Body of pancreas (tissue), 4 donors: Measurements from ENCODE around the gene ODAPH. TPM values are rescaled to one million over a fixed set of nuclear protein-coding genes. Genes with fewer than 3 reads are reported as not detected.
"Not testable (repeated sequence)": the region's sequence is repeated elsewhere in the genome, so short reads cannot be mapped to it uniquely, and the experiment has no call there.

Experiments used
- ATAC-seq: fragments of 150-250 bp; one replicate; pipeline ENCODE4 v1.9.1; 2016
- DNase-seq, 4 donors: peaks; one replicate each; pipeline ENCODE4 v3.0.0-alpha.2; 2019
- H3K27ac ChIP-seq, 4 donors: fragments of 200-600 bp; sonication (generic); 1 replicate in 3 of 4; 2 replicates in 1 of 4; pipeline versions ENCODE4 v1.5.1 to v1.6.1; 2016 to 2019; ENCODE audit warnings: mild to moderate bottlenecking in 1 of 4, mixed read lengths in 1 of 4, moderate library complexity in 1 of 4
- H3K27me3 ChIP-seq, 2 donors: fragments of 200-600 bp; sonication (generic); one replicate each; pipeline ENCODE4 v1.6.0; 2016; ENCODE audit warnings: mild to moderate bottlenecking in 1 of 2
- H3K36me3 ChIP-seq, 2 donors: fragments of 200-600 bp; sonication (generic); replicated peaks in 1 of 2; 2 replicates each; pipeline ENCODE4 v1.5.1; 2016; ENCODE audit warnings: low read depth in 2 of 2; ENCODE audit not compliant: insufficient read depth in 1 of 2
- H3K4me1 ChIP-seq: fragments of 200-600 bp; sonication (generic); one replicate; pipeline ENCODE4 v1.6.0; 2016
- H3K4me3 ChIP-seq, 2 donors: fragments of 200-600 bp; sonication (generic); 1 replicate in 1 of 2; 2 replicates in 1 of 2; pipeline ENCODE4 v1.5.1; 2016 to 2019
- H3K9me3 ChIP-seq, 3 donors: fragments of 200-600 bp; sonication (generic); 1 replicate in 2 of 3; 2 replicates in 1 of 3; pipeline ENCODE4 v1.5.1; 2016
- CTCF ChIP-seq, 7 experiments: fragments of 450-650 bp in 4 of 7; fragments of 200-600 bp in 3 of 7; sonication (generic) in 3 of 7; IDR thresholded peaks; one replicate each; pipeline ENCODE4 v1.5.1; 2016 to 2019; ENCODE audit warnings: antibody characterized with exemption in 7 of 7
- POLR2A ChIP-seq, 3 donors: fragments of 450-650 bp; IDR thresholded peaks; one replicate each; pipeline ENCODE4 v1.6.1; 2016; ENCODE audit warnings: antibody characterized with exemption in 3 of 3, mild to moderate bottlenecking in 2 of 3
- WGBS, 2 donors: methylation state at CpG; one replicate each; pipeline ENCODE4 v1.1.5; 2017; 5-methylcytosine and 5-hydroxymethylcytosine counted together
- intact Hi-C: fragments of 100-400 bp; cut with DNase I; formaldehyde crosslinking; loops from one replicate; pipeline ENCODE4 v1.15.1; 2023
- total RNA-seq, 2 donors: library from RNA; depleted of rRNA; stranded (reverse); fragments of >200 nt; gene quantifications; one replicate each; pipeline ENCODE4 v1.1.0, GENCODE V29; 2016

ODAPH gene, protein sequence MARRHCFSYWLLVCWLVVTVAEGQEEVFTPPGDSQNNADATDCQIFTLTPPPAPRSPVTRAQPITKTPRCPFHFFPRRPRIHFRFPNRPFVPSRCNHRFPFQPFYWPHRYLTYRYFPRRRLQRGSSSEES
- not detected for total RNA-seq

DNA sequence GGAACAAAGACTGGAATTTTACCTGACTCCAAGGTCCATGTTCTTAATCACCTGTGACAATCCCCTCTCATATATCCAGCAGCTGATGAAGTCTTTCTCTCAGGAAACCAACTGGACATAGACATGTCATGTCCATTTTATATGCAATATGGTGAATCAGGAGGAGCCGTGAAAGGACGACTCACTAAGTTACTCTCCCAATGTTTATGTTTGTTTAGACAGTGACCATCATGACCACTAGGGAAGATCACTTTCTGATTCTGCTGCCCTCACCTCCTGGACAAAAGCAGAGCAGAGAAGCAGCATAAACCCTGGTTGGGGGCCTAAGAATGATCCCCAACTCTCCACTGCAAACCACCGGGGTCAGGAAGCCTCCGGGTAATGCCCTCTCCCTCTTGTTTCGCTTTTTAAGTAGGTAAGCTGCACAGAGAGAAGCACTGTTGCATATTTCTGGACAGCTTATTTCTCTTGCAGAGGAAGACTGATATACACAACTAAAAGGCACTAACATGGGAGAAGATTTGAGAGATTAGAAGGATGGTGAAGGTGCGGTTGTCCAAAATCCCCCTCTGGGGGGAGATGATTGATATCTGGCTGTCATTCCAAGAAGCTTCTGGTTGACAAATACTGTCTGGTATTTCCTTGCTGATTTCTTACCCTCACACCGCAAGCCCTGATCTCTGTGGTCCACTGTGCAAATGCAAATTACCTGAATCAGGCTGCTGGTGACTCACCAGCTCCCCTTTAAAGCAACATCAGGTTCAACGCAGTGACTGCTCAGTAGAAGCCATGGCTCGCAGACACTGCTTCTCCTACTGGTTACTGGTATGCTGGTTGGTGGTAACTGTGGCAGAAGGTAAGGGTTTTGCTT, at the start of gene ODAPH:
Gene ODAPH (plus strand): TSS at position 773 of the 871 bp plus-strand sequence. CDS start 17 bp downstream, at position 790.
- DNase-seq, result no peak
- no peak for ATAC-seq
- intact Hi-C loops, result no loop called here
- no peaks in the 10 kb centered on the region for H3K27me3 ChIP-seq
- H3K36me3 ChIP-seq, result no peaks in the 10 kb centered on the region
- no peaks in the 10 kb centered on the region for H3K4me1 ChIP-seq
- H3K4me3 ChIP-seq, result no peak within 1 kb of the TSS
- WGBS, 2 donors, result 54 to 64% methylated on average over 9 of the region's 9 CpGs
- no peak within 1 kb of the TSS for H3K27ac ChIP-seq
- no peaks in the 10 kb centered on the region for H3K9me3 ChIP-seq
- TF ChIP-seq CTCF (IDR thresholded peaks at IDR 0.05) (no peak), POLR2A (IDR thresholded peaks at IDR 0.05) (no peak)

DNA sequence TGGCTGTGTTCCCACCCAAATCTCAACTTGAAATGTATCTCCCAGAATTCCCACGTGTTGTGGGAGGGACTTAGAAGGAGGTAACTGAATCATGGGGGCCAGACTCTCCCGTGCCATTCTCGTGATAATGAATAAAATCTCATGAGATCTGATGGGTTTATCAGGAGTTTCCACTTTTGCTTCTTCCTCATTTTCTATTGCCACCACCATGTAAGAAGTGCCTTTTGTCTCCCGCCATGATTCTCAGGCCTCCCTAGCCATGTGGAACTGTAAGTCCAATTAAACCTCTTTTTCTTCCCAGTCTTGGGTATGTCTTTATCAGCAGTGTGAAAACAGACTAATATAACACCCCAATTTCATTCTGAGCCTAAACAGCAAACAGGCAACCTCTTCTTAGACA, 46.3 kb upstream of the ODAPH start:
- H3K27me3 ChIP-seq, H3K9me3 ChIP-seq, ATAC-seq, H3K36me3 ChIP-seq, H3K27ac ChIP-seq, DNase-seq, H3K4me3 ChIP-seq, intact Hi-C loops: not testable (repeated sequence)
- 63 to 74% methylated on average over 4 of the region's 4 CpGs for WGBS, 2 donors
- H3K4me1 ChIP-seq, result peaks cover 19% of the 10 kb centered on the region

GRCh38 chr4:75511841-75512240, 44.0 kb upstream of the ODAPH start:
- H3K4me1 ChIP-seq, result peaks cover 26% of the 10 kb centered on the region
- no peaks in the 10 kb centered on the region for H3K36me3 ChIP-seq
- DNase-seq (no peak), ATAC-seq (no peak)
- WGBS, 2 donors, result 55 to 70% methylated on average over 3 of the region's 3 CpGs
- no peak overlapping the region for H3K4me3 ChIP-seq
- H3K9me3 ChIP-seq, result no peaks in the 10 kb centered on the region
- H3K27ac ChIP-seq, result peak overlapping the region in 2 of 4 donors; percentile 4 to 47
- TF ChIP-seq POLR2A (IDR thresholded peaks at IDR 0.05), result no peak
- no peak for TF ChIP-seq CTCF (IDR thresholded peaks at IDR 0.05)
- H3K27me3 ChIP-seq, result no peaks in the 10 kb centered on the region
- intact Hi-C loops, result no loop called here

GRCh38 chr4:75512386-75513211, 43.3 kb upstream of the ODAPH start:
- Histone ChIP-seq H3K4me1 (peaks cover 26% of the 10 kb centered on the region), H3K9me3 (no peaks in the 10 kb centered on the region), H3K27me3 (no peaks in the 10 kb centered on the region), H3K4me3 (peak overlapping the region; percentile 40 to 51), H3K36me3 (no peaks in the 10 kb centered on the region), H3K27ac (peak overlapping the region in 2 of 4 donors; percentile 4 to 95)
- TF ChIP-seq POLR2A (IDR thresholded peaks at IDR 0.05), result no peak
- no peak for TF ChIP-seq CTCF (IDR thresholded peaks at IDR 0.05)
- intact Hi-C loops, result no loop called here
- no peak for DNase-seq
- 33 to 64% methylated on average over 6 of the region's 6 CpGs for WGBS, 2 donors
- no peak for ATAC-seq
